Measurements from ENCODE around the gene RABGAP1L.

GRCh38 chr1:174703309-174703708 is 544.0 kb downstream of the RABGAP1L start:
- no peak for TF ChIP-seq RXRA (IDR thresholded peaks at IDR 0.05)
- no peak for TF ChIP-seq CTCF (IDR thresholded peaks at IDR 0.05; ENCODE audit: low read depth, low read length, missing input control)
- TF ChIP-seq YY1 (IDR thresholded peaks at IDR 0.05) = no peak
- TF ChIP-seq SP1 (IDR thresholded peaks at IDR 0.05) = no peak

Measured in liver (tissue), 3 donors.